Measurements from ENCODE around the gene OXCT1.

GRCh38 chr5:41848983-41849382, 21.2 kb downstream of the OXCT1 start:
- no peak for TF ChIP-seq ZNF629 (CRISPR knock-in tag; conservative IDR thresholded peaks at IDR 0.05)
- no peak for TF ChIP-seq ZBTB1 (CRISPR knock-in tag; IDR thresholded peaks at IDR 0.05; ENCODE audit: borderline replicate concordance)
- TF ChIP-seq CTCF (CRISPR knock-in tag; IDR thresholded peaks at IDR 0.05) = no peak
- TF ChIP-seq ZBTB49 (CRISPR knock-in tag; IDR thresholded peaks at IDR 0.05; ENCODE audit: borderline replicate concordance) = no peak
- TF ChIP-seq ZHX1 (CRISPR knock-in tag; IDR thresholded peaks at IDR 0.05; ENCODE audit: low read depth) = no peak
- no peak for TF ChIP-seq NR3C1 (CRISPR knock-in tag; IDR thresholded peaks at IDR 0.05)
- TF ChIP-seq HNRNPK (IDR thresholded peaks at IDR 0.05; ENCODE audit: low read depth, low read length, poor library complexity, severe bottlenecking) = no peak
- no peak for TF ChIP-seq KAT2B (IDR thresholded peaks at IDR 0.05; ENCODE audit: borderline replicate concordance, low read depth, low read length)
- no peak for TF ChIP-seq ZBTB4 (CRISPR knock-in tag; IDR thresholded peaks at IDR 0.05; ENCODE audit: borderline replicate concordance)
- no peak for TF ChIP-seq ZNF30 (CRISPR knock-in tag; IDR thresholded peaks at IDR 0.05)
- no peak for TF ChIP-seq EP300 (IDR thresholded peaks at IDR 0.05; ENCODE audit: low read depth in 2 of 2, low read length in 2 of 2)
- no peak for TF ChIP-seq EP300 (CRISPR knock-in tag; IDR thresholded peaks at IDR 0.05; ENCODE audit: borderline replicate concordance)
- TF ChIP-seq HBP1 (CRISPR knock-in tag; IDR thresholded peaks at IDR 0.05; ENCODE audit: low read depth) = no peak
- TF ChIP-seq PBX3 (CRISPR knock-in tag; IDR thresholded peaks at IDR 0.05; ENCODE audit: borderline replicate concordance) = no peak
